ENCODE measurements around the gene TNC.

Gene TNC

GRCh38 chr9:115098226-115098965 is 19.6 kb downstream of the TNC start:
- DNase-seq, result no peak

GRCh38 chr9:115093520-115093919 is 24.4 kb downstream of the TNC start:
- DNase-seq, result no peak

GRCh38 chr9:115090486-115090885 is 27.5 kb downstream of the TNC start:
- DNase-seq, result no peak

GRCh38 chr9:115088860-115089259 is 29.1 kb downstream of the TNC start:
- DNase-seq, result no peak

GRCh38 chr9:115086886-115087285 is 31.1 kb downstream of the TNC start:
- no peak for DNase-seq

GRCh38 chr9:115086461-115086860 is 31.5 kb downstream of the TNC start:
- DNase-seq, result no peak

- no peak for DNase-seq
These were observed 32.1 kb downstream of the TNC start for GRCh38 chr9:115085773-115086377.

- DNase-seq, result no peak
These were observed 33.2 kb downstream of the TNC start for GRCh38 chr9:115084709-115085108.

- DNase-seq, result no peak
These were observed 33.8 kb downstream of the TNC start for GRCh38 chr9:115084157-115084556.

- no peak for DNase-seq
These were observed 37.7 kb downstream of the TNC start for GRCh38 chr9:115080242-115080641.

GRCh38 chr9:115079156-115079555 is 38.8 kb downstream of the TNC start:
- DNase-seq, result no peak

GRCh38 chr9:115073456-115073855 is 44.5 kb downstream of the TNC start:
- DNase-seq, result no peak

- no peak for DNase-seq
These were observed 46.8 kb downstream of the TNC start for GRCh38 chr9:115071176-115071575.

- no peak for DNase-seq
These were observed 48.2 kb downstream of the TNC start for GRCh38 chr9:115069771-115070170.

GRCh38 chr9:115069302-115069701 is 48.7 kb downstream of the TNC start:
- no peak for DNase-seq

GRCh38 chr9:115068031-115068430 is 49.9 kb downstream of the TNC start:
- no peak for DNase-seq

GRCh38 chr9:115063058-115063845 is 54.7 kb downstream of the TNC start:
- no peak for DNase-seq

- no peak for DNase-seq
These were observed 59.2 kb downstream of the TNC start for GRCh38 chr9:115058684-115059315.

- no peak for DNase-seq
These were observed 59.8 kb downstream of the TNC start for GRCh38 chr9:115058175-115058574.

GRCh38 chr9:115057559-115057958 is 60.4 kb downstream of the TNC start:
- DNase-seq, result no peak

- DNase-seq, result no peak
These were observed 67.9 kb downstream of the TNC start for GRCh38 chr9:115050002-115050490.

- no peak for DNase-seq
These were observed 71.1 kb downstream of the TNC start for GRCh38 chr9:115046824-115047223.

- DNase-seq, result no peak
These were observed 71.8 kb downstream of the TNC start for GRCh38 chr9:115046199-115046598.

All from activated gamma-delta T cell (primary cell).